Measurements from ENCODE around the gene SND1.

- TF ChIP-seq EP300 (IDR thresholded peaks at IDR 0.05; ENCODE audit: borderline replicate concordance in 1 of 2, control insufficient read depth in 1 of 2, low read depth in 2 of 2, low read length in 2 of 2) (no peak), NRF1 (conservative IDR thresholded peaks at IDR 0.05; ENCODE audit: low read depth, low read length) (no peak), POLR2A (IDR thresholded peaks at IDR 0.05; ENCODE audit: low read depth, low read length) (no peak), EZH2 (IDR thresholded peaks at IDR 0.05; ENCODE audit: borderline replicate concordance, control insufficient read depth, low read depth, low read length) (no peak), ZBTB33 (IDR thresholded peaks at IDR 0.05) (no peak), JUND (IDR thresholded peaks at IDR 0.05; ENCODE audit: low read depth, low read length) (no peak), CTCF (IDR thresholded peaks at IDR 0.05 in 2 of 3, conservative IDR thresholded peaks at IDR 0.05 in 1 of 3; ENCODE audit: control insufficient read depth in 2 of 3, extremely low read depth in 1 of 3, insufficient read depth in 1 of 3, low read depth in 3 of 3, low read length in 3 of 3) (no peak), E2F4 (IDR thresholded peaks at IDR 0.05; ENCODE audit: low read depth, low read length) (no peak), MTA2 (IDR thresholded peaks at IDR 0.05; ENCODE audit: low read depth) (no peak), MEF2B (IDR thresholded peaks at IDR 0.05; ENCODE audit: partially characterized antibody, poor library complexity, severe bottlenecking) (no peak), BCL11A (IDR thresholded peaks at IDR 0.05; ENCODE audit: low read depth, low read length) (no peak), EED (IDR thresholded peaks at IDR 0.05; ENCODE audit: low read depth) (no peak)
- TF ChIP-seq, protein P1, sequence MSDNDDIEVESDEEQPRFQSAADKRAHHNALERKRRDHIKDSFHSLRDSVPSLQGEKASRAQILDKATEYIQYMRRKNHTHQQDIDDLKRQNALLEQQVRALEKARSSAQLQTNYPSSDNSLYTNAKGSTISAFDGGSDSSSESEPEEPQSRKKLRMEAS (IDR thresholded peaks at IDR 0.05; ENCODE audit: low read depth, low read length), result no peak
These were observed 297.8 kb downstream of the SND1 start for GRCh38 chr7:127949769-127950222.

All from GM12878 (cell line).